Measurements from ENCODE around the gene ADGRF1. TPM values are rescaled to one million over a fixed set of nuclear protein-coding genes. Genes with fewer than 3 reads are reported as not detected.

ADGRF1 gene
- polyA plus RNA-seq, 5 donors: 0.07 to 0.54 (median 0.22) TPM

GRCh38 chr6:46979206-46979605, 62.9 kb downstream of the ADGRF1 start:
- no peak for DNase-seq

- no peak for DNase-seq
Measured at GRCh38 chr6:46974786-46975185, 67.3 kb downstream of the ADGRF1 start.

GRCh38 chr6:46973029-46973428, 69.1 kb downstream of the ADGRF1 start:
- no peak for DNase-seq

GRCh38 chr6:46972531-46972930, 69.6 kb downstream of the ADGRF1 start:
- DNase-seq: no peak

- DNase-seq: no peak
Measured at GRCh38 chr6:46969206-46969605, 72.9 kb downstream of the ADGRF1 start.

GRCh38 chr6:46967826-46968349, 74.2 kb downstream of the ADGRF1 start:
- DNase-seq: no peak

GRCh38 chr6:46964716-46965519, 77.2 kb downstream of the ADGRF1 start:
- no peak for DNase-seq

GRCh38 chr6:46963626-46964025, 78.5 kb downstream of the ADGRF1 start:
- no peak for DNase-seq

GRCh38 chr6:46963039-46963438, 79.1 kb downstream of the ADGRF1 start:
- no peak for DNase-seq

GRCh38 chr6:46961711-46962110, 80.4 kb downstream of the ADGRF1 start:
- no peak for DNase-seq

GRCh38 chr6:46961232-46961631, 80.9 kb downstream of the ADGRF1 start:
- DNase-seq: no peak

- DNase-seq: no peak
Measured at GRCh38 chr6:46959419-46959818, 82.7 kb downstream of the ADGRF1 start.

- DNase-seq: no peak
Measured at GRCh38 chr6:46956409-46956808, 85.7 kb downstream of the ADGRF1 start.

GRCh38 chr6:46954837-46955451, 87.2 kb downstream of the ADGRF1 start:
- DNase-seq: no peak

GRCh38 chr6:46953921-46954320, 88.2 kb downstream of the ADGRF1 start:
- no peak for DNase-seq

- DNase-seq: no peak
Measured at GRCh38 chr6:46949632-46950280, 92.4 kb downstream of the ADGRF1 start.

- no peak for DNase-seq
Measured at GRCh38 chr6:46948699-46949098, 93.4 kb downstream of the ADGRF1 start.

Other genes with a start within 250 kb of the ADGRF1 start
- under 1 TPM in 3 of 5 donors, not detected in 2; 0.04 to 0.28 (median 0.22) TPM for gene MEP1A, start 248.9 kb downstream of the ADGRF1 start, polyA plus RNA-seq (ENCODE audit: insufficient read depth in 1 of 5, insufficient read length in 5 of 5, low replicate concordance in 1 of 5)
- 100 to 1,000 TPM in 4 of 5 donors, 10 to 100 TPM in 1; 92.2 to 166 (median 130) TPM for gene ADGRF5, start 120.4 kb downstream of the ADGRF1 start, polyA plus RNA-seq (ENCODE audit: insufficient read depth in 1 of 5, insufficient read length in 5 of 5, low replicate concordance in 1 of 5)

Data from right lung (tissue), 5 donors.